NCI-H1092 (cell line): ENCODE results near the gene EFNA2.
A peak's percentile ranks its signal among the peaks of the same experiment; 100 is the strongest.

Experiments
- DNase-seq: peaks from one replicate; lab custom pipeline; 2025; lab: John Stamatoyannopoulos, UW

Gene EFNA2

GRCh38 chr19:1260749-1261537 is 24.7 kb upstream of the EFNA2 start:
- DNase-seq, result peak; percentile 94

GRCh38 chr19:1261538-1261797 is 24.2 kb upstream of the EFNA2 start:
- DNase-seq, result no peak

GRCh38 chr19:1261798-1262622 is 23.7 kb upstream of the EFNA2 start:
- no peak for DNase-seq

- DNase-seq, result no peak
These were observed 23.0 kb upstream of the EFNA2 start for GRCh38 chr19:1262623-1263123.

- no peak for DNase-seq
These were observed 22.5 kb upstream of the EFNA2 start for GRCh38 chr19:1263188-1263587.

GRCh38 chr19:1264801-1265614 is 20.7 kb upstream of the EFNA2 start:
- no peak for DNase-seq

GRCh38 chr19:1265615-1266128 is 20.0 kb upstream of the EFNA2 start:
- no peak for DNase-seq

GRCh38 chr19:1266129-1266915 is 19.4 kb upstream of the EFNA2 start:
- peak; percentile 65 for DNase-seq

GRCh38 chr19:1266916-1267476 is 18.7 kb upstream of the EFNA2 start:
- DNase-seq, result no peak

- no peak for DNase-seq
These were observed 18.0 kb upstream of the EFNA2 start for GRCh38 chr19:1267477-1268225.

GRCh38 chr19:1268226-1269064 is 17.2 kb upstream of the EFNA2 start:
- no peak for DNase-seq

GRCh38 chr19:1269065-1269477 is 16.6 kb upstream of the EFNA2 start, which contains the start of gene CIRBP:
Gene CIRBP (plus strand): TSS chr19:1269332. CDS start chr19:1270934, 1,602 bp downstream.
- peak; percentile 96 for DNase-seq

GRCh38 chr19:1269478-1270212 is 16.0 kb upstream of the EFNA2 start:
- peak; percentile 76 for DNase-seq

- DNase-seq, result no peak
These were observed 15.3 kb upstream of the EFNA2 start for GRCh38 chr19:1270213-1270853.

- DNase-seq, result no peak
These were observed 14.7 kb upstream of the EFNA2 start for GRCh38 chr19:1270854-1271527.

GRCh38 chr19:1271528-1272422 is 13.9 kb upstream of the EFNA2 start:
- DNase-seq, result no peak
